ENCODE measurements around the gene RALGPS2.

The RALGPS2 gene

DNA sequence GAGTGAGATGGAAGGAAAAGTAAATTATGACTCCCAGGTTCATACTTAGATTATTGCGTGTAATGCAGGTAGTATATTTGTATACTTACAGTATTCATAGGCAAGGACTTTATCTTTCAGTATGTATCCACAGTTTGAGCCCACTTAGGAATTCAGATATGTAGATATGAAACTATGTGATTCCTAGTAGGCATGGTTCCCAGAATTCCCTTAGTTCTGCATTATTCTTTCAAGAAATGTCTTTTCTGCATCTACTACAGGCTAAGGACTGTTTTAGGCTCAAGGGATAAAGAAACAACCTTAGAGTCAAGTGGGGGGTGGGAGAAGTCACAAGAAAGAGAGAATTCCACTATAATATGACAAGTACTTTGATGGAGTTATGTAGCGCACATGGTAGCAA is 132.1 kb downstream of the RALGPS2 start:
- Histone ChIP-seq H3K4me2 (ENCODE audit: low read depth, low read length, poor library complexity, severe bottlenecking) (no peak overlapping the region), H2AFZ (ENCODE audit: low read depth, low read length, severe bottlenecking) (no peak overlapping the region), H3K9ac (ENCODE audit: low read length) (no peak overlapping the region), H3K79me2 (ENCODE audit: insufficient read depth, low read length) (peaks cover 4% of the 10 kb centered on the region; the same call in 1 of the 2 replicates), H3K36me3 (ENCODE audit: low read length) (peaks cover 40% of the 10 kb centered on the region), H3K9me3 (ENCODE audit: insufficient read depth, low read length) (no peaks in the 10 kb centered on the region), H4K20me1 (ENCODE audit: low read depth, low read length) (0 out of 2 replicates have a peak, but pooled peaks cover 3% of the 10 kb centered on the region), H3K9me2 (replicated peaks; ENCODE audit: insufficient read depth, low read length) (no peaks in the 10 kb centered on the region), H3F3A (ENCODE audit: insufficient read depth) (peaks cover 26% of the 10 kb centered on the region; the same call in 1 of the 2 replicates), H3K27me3 (ENCODE audit: low read length) (no peaks in the 10 kb centered on the region), H3K4me3 (ENCODE audit: insufficient read depth, low read length, poor library complexity, severe bottlenecking) (no peak overlapping the region), H3K27ac (ENCODE audit: low read depth, low read length) (no peak overlapping the region)
- TF ChIP-seq EZH2phosphoT487 (conservative IDR thresholded peaks at IDR 0.05; ENCODE audit: low read length) = no peak
- TF ChIP-seq, protein P1, sequence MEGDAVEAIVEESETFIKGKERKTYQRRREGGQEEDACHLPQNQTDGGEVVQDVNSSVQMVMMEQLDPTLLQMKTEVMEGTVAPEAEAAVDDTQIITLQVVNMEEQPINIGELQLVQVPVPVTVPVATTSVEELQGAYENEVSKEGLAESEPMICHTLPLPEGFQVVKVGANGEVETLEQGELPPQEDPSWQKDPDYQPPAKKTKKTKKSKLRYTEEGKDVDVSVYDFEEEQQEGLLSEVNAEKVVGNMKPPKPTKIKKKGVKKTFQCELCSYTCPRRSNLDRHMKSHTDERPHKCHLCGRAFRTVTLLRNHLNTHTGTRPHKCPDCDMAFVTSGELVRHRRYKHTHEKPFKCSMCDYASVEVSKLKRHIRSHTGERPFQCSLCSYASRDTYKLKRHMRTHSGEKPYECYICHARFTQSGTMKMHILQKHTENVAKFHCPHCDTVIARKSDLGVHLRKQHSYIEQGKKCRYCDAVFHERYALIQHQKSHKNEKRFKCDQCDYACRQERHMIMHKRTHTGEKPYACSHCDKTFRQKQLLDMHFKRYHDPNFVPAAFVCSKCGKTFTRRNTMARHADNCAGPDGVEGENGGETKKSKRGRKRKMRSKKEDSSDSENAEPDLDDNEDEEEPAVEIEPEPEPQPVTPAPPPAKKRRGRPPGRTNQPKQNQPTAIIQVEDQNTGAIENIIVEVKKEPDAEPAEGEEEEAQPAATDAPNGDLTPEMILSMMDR (IDR thresholded peaks at IDR 0.05; ENCODE audit: insufficient read depth, low read length, poor library complexity, severe bottlenecking) = no peak

DNA sequence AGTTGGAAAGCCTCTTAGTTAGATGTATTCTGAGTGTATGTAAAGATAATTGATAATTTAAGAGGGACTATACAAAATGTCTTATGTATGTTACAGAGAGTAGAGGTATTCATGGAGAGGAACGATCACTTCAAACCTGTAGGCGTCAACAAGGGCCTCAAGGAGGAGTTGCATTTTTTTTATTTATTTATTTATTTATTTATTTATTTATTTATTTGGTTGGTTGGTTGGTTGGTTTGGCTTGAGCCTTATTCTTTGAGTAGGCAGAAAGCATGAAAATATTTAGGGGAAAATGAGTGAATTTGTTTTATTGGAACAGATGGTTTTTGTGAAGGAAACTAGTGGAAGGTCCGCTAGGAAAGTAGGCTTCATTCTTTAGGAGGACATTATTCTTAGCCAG is 137.4 kb downstream of the RALGPS2 start:
- H2AFZ ChIP-seq (ENCODE audit: low read depth, low read length, severe bottlenecking) = no peak overlapping the region
- TF ChIP-seq, protein P1 (IDR thresholded peaks at IDR 0.05; ENCODE audit: insufficient read depth, low read length, poor library complexity, severe bottlenecking) = no peak
- no peak for TF ChIP-seq EZH2phosphoT487 (conservative IDR thresholded peaks at IDR 0.05; ENCODE audit: low read length)
- H3F3A ChIP-seq (ENCODE audit: insufficient read depth) = peaks cover 23% of the 10 kb centered on the region
- H3K9ac ChIP-seq (ENCODE audit: low read length) = no peak overlapping the region
- H3K9me2 ChIP-seq (replicated peaks; ENCODE audit: insufficient read depth, low read length) = no peaks in the 10 kb centered on the region
- H3K4me3 ChIP-seq (ENCODE audit: insufficient read depth, low read length, poor library complexity, severe bottlenecking) = no peak overlapping the region
- H3K4me2 ChIP-seq (ENCODE audit: low read depth, low read length, poor library complexity, severe bottlenecking) = no peak overlapping the region
- H3K79me2 ChIP-seq (ENCODE audit: insufficient read depth, low read length) = no peaks in the 10 kb centered on the region; the same call in 1 of the 2 replicates
- H3K9me3 ChIP-seq (ENCODE audit: insufficient read depth, low read length) = no peaks in the 10 kb centered on the region
- H4K20me1 ChIP-seq (ENCODE audit: low read depth, low read length) = peaks cover 6% of the 10 kb centered on the region; the same call in 1 of the 2 replicates
- no peak overlapping the region for H3K27ac ChIP-seq (ENCODE audit: low read depth, low read length)
- peaks cover 27% of the 10 kb centered on the region; the same call in 1 of the 2 replicates for H3K36me3 ChIP-seq (ENCODE audit: low read length)
- H3K27me3 ChIP-seq (ENCODE audit: low read length) = no peaks in the 10 kb centered on the region

GRCh38 chr1:178862864-178863263 is 137.8 kb downstream of the RALGPS2 start:
- no peak overlapping the region for H3K4me3 ChIP-seq (ENCODE audit: insufficient read depth, low read length, poor library complexity, severe bottlenecking)
- no peak overlapping the region for H3K4me2 ChIP-seq (ENCODE audit: low read depth, low read length, poor library complexity, severe bottlenecking)
- peaks cover 26% of the 10 kb centered on the region for H3F3A ChIP-seq (ENCODE audit: insufficient read depth)
- H3K27me3 ChIP-seq (ENCODE audit: low read length) = no peaks in the 10 kb centered on the region
- peaks cover 3% of the 10 kb centered on the region; the same call in 1 of the 2 replicates for H4K20me1 ChIP-seq (ENCODE audit: low read depth, low read length)
- peaks cover 30% of the 10 kb centered on the region; the same call in 1 of the 2 replicates for H3K36me3 ChIP-seq (ENCODE audit: low read length)
- no peak overlapping the region; the same call in 1 of the 2 replicates for H3K27ac ChIP-seq (ENCODE audit: low read depth, low read length)
- H2AFZ ChIP-seq (ENCODE audit: low read depth, low read length, severe bottlenecking) = no peak overlapping the region
- no peak overlapping the region for H3K9ac ChIP-seq (ENCODE audit: low read length)
- TF ChIP-seq EZH2phosphoT487 (conservative IDR thresholded peaks at IDR 0.05; ENCODE audit: low read length) = no peak
- TF ChIP-seq, protein P1 (IDR thresholded peaks at IDR 0.05; ENCODE audit: insufficient read depth, low read length, poor library complexity, severe bottlenecking) = no peak
- no peaks in the 10 kb centered on the region; the same call in 1 of the 2 replicates for H3K79me2 ChIP-seq (ENCODE audit: insufficient read depth, low read length)
- no peaks in the 10 kb centered on the region for H3K9me2 ChIP-seq (replicated peaks; ENCODE audit: insufficient read depth, low read length)
- no peaks in the 10 kb centered on the region for H3K9me3 ChIP-seq (ENCODE audit: insufficient read depth, low read length)

All from SU-DHL-6 (cell line).